ENCODE data around the gene BYSL.

GRCh38 chr6:41922154-41922553 is 855 bp downstream of the BYSL start:
- no peak for TF ChIP-seq EZH2 (IDR thresholded peaks at IDR 0.05; ENCODE audit: borderline replicate concordance, insufficient read depth, low read length, poor library complexity, severe bottlenecking)
- no peak for TF ChIP-seq RAD21 (conservative IDR thresholded peaks at IDR 0.05)
- TF ChIP-seq CTCF (IDR thresholded peaks at IDR 0.05; ENCODE audit: poor library complexity, severe bottlenecking) = no peak
